Stimulated activated CD4-positive, alpha-beta T cell treated with anti-CD3 and anti-CD28 coated beads, Interleukin-1b, Interleukin-23, amount 100 ng/mL, for 4 hours (primary cell): ENCODE measurements around the gene IL17RB.

Experiments used
- DNase-seq, 2 donors: peaks; one replicate each; pipeline ENCODE4 v3.0.0-alpha.2; 2020; ENCODE audit warnings: low read depth in 2 of 2

Gene IL17RB

DNA sequence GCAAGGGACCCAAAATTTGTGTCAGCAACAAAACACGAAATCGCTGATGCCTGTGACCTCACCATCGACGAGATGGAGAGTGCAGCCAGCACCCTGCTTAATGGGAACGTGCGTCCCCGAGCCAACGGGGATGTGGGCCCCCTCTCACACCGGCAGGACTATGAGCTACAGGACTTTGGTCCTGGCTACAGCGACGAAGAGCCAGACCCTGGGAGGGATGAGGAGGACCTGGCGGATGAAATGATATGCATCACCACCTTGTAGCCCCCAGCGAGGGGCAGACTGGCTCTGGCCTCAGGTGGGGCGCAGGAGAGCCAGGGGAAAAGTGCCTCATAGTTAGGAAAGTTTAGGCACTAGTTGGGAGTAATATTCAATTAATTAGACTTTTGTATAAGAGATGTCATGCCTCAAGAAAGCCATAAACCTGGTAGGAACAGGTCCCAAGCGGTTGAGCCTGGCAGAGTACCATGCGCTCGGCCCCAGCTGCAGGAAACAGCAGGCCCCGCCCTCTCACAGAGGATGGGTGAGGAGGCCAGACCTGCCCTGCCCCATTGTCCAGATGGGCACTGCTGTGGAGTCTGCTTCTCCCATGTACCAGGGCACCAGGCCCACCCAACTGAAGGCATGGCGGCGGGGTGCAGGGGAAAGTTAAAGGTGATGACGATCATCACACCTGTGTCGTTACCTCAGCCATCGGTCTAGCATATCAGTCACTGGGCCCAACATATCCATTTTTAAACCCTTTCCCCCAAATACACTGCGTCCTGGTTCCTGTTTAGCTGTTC, 35.0 kb upstream of the IL17RB start:
- no peak for DNase-seq

DNA sequence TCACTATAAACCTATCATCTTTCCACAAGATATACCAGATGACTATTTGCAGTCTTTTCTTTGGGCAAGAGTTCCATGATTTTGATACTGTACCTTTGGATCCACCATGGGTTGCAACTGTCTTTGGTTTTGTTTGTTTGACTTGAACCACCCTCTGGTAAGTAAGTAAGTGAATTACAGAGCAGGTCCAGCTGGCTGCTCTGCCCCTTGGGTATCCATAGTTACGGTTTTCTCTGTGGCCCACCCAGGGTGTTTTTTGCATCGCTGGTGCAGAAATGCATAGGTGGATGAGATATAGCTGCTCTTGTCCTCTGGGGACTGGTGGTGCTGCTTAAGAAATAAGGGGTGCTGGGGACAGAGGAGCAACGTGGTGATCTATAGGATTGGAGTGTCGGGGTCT, 33.9 kb upstream of the IL17RB start:
- DNase-seq: no peak

DNA sequence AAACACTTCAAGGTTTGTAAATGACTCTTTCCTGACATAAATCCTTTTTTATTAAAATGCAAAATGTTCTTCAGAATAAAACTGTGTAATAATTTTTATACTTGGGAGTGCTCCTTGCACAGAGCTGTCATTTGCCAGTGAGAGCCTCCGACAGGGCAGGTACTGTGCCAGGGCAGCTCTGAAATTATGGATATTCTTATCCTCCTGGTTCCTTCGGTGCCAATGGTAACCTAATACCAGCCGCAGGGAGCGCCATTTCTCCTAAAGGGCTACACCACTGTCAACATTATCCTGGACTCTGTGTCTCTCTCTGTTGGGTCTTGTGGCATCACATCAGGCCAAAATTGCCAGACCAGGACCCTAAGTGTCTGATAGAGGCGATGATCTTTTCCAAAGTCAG, 33.1 kb upstream of the IL17RB start:
- DNase-seq: no peak

DNA sequence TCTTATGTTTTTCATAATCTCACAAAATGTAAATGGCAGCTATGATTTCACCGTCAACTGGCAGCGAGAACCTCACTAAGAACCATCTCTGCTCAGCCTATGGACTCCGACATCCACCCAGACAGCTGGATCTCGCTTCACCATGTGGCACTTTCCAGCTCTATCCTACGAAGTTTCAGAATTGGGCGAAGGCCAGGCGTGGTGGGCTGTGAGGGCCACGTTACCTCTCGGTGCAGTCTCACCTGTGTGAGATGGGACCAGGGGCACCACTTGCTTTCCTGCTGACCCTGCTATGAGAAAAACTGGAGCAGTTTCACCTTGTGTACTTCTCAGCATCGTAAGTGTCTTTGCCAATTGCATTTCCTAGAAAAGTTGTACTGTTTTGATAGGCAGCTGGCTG, 32.5 kb upstream of the IL17RB start:
- DNase-seq: no peak

DNA sequence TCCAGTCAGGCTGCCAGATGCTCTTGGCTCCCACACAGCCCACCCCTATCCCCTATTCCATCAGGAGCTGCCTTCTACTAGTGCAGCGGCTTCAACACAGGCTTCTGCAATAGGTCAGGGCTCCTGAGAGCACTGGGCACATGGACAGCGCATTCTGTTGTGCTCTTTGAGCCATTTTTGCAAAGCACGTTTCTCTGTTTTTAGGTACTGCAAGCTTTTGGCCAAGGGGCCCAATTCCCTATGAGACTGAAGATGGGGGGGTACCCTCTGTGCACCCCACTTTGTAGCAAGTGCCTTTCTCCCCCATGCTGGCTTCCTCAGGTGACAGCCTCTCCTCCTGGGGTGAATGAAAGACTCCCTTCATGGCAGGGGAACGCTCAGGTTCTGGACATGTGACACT, 31.3 kb upstream of the IL17RB start:
- no peak for DNase-seq

DNA sequence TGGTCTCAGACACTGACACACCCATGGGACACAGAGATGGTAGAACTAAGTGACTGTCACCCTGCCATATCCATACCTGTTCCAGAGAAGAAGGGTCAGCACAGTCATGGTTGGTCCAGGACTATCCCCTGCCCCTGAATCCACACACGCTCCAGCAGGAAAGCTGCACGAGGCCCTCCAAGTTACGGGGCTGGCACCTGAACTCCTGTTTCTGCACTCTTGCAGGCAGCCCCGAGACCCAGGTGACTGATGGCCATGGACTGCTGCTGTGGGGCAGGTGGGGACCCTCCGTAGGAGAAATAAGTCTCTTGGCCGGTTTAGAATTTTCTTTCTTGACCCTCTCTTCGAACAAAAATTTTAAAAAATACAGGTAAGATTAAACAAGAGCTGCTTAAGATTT, 30.7 kb upstream of the IL17RB start:
- no peak for DNase-seq

DNA sequence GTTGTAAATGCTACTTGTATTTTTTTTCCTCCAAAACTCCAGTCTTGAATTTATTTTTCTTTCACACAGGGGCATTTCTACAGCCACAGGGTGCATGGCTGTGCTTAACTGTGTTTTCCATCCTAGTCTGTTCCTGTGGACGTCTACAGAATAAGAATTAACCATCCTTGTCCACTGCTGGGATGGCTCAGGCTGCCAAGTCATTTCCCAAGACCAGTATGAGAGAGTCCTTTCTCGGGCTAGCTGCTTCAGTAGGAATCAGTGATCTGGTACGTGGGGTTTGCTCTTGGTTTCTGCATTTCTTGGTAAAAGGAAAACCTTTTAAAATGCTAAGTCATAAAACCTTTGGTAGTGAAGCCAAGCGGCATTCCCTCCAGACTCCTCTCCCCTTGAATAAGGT, 29.9 kb upstream of the IL17RB start:
- no peak for DNase-seq

DNA sequence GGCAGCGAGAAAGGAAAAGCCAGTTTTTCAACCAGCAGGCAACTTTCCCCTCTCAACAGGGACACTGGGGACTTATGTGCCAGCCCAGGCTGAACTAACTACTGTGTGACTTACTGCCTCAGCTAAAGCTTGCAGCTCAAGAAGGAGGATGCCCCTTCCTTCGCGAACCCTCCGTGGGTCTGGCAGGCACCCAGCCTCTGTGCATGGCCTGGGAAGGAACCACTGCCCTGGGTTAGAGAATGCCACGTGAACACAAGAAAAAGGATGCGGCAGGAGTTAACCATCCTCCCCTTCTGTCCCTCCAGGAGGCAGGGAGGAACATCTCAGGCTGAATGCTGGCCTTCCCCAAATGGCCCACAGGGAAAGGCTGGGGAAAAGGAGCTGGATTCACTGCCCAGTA, 29.2 kb upstream of the IL17RB start:
- DNase-seq: no peak

DNA sequence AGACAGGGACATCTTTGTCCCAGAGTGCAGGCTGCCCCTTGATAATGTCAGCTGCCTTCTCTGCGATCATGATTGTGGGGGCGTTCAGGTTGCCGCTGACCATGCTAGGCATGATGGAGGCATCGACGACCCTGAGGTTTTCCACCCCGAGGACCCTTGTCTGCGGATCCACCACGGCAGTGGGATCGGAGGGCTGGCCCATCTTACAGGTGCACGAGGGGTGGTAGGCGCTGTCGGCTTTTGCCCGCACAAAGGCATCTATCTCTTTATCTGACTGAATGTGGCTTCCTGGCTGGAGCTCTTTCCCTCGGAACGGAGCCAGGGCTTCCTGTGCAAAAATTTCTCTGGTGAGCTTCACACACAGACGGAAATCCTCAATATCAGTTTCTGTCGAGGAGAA, 28.6 kb upstream of the IL17RB start:
- DNase-seq: no peak

DNA sequence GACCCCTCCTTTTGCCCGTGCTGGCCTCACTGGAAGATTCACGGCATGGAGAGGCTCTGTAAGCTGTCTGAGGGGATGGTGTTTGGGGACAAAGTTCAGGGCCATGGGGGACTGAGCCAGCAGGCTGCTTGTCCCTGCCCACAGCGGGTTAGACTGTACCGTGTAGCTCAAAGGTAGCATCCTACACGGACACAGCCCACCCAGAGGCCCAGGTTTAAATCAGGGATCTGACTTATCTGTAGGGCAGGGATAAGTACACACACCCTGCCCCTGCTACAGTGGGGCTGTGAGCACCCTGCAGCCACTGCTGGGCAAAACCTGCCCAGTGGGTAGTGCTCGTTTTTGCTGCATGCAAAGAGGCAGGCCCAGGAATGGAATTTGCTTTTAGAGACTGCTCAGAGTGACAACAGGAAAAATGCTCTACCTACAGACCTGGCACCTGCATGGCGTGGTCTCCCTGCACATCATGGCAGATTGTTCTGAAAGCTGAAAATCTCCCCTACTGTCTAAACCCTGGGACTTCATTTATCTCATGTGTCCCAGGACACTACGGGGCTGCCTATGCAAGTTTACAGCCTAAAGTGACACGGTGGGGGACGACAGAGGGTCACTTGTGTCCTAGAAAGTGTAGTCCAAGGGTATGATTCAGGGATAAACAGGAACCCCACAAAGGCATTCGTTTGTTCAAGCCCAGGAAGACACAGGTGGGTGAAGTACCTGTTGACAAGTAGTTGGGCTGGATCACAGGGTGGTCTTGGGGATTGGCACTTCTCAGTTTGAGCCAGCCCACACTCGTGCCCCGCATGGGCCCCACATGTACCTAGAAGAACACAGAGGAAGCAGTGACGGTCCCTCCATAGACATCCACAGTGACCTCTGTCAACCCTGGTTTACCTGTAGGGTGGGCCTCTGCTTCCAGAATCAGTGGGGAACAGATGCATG, 27.9 kb upstream of the IL17RB start:
- DNase-seq: no peak

DNA sequence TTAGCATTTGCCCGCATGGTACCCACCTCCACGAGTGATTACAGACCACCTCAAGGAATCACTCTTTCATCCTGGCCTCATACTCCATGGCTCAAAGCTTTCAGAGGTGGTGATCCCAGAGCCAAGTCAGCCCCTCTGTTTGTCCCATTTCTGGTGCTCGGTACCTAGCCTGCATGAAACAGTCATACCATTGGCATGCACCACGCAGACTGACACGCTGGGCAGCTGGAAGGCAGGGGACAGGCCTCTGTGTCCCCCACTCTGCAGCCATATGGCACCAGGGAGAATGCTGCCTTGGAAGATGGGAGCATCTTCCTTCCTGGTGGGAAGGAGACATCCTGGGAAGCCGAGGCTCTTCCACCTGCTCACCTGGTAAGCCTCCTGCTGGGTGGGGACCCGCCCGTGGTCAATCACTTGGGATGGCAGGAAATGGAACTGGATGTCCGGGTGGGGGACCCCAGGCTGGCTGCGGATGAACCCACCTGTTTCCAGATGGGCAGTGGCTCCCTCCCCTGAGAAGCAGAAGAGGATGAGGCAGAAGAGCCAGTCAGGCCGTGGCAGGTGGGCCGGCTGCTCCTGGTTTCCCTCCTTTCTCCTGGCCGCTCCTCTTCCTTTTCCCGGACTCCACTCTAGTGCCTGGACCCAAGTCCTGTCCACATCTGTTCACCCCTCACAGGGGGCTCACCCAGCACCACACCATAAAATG, 27.1 kb upstream of the IL17RB start:
- no peak for DNase-seq

DNA sequence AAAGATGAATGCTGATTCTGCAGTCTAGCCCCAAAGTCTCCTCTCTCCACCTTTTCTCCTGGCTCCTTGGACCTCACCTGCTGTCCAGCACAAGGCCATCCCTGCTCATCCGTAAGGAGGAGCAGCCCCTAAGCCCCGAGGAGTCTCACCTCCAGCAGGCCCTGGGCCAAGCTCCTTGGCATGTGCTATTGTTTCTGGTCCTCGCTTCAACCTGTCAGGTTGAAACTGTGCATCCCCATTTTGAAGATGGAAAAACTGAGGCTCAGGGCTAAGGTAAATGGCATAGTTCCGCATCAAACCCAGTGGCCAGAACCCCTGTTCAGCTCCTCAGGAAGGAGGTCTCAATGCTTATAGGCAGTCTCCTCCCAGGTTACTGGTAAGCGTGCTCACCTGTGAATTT, 26.3 kb upstream of the IL17RB start:
- no peak for DNase-seq

DNA sequence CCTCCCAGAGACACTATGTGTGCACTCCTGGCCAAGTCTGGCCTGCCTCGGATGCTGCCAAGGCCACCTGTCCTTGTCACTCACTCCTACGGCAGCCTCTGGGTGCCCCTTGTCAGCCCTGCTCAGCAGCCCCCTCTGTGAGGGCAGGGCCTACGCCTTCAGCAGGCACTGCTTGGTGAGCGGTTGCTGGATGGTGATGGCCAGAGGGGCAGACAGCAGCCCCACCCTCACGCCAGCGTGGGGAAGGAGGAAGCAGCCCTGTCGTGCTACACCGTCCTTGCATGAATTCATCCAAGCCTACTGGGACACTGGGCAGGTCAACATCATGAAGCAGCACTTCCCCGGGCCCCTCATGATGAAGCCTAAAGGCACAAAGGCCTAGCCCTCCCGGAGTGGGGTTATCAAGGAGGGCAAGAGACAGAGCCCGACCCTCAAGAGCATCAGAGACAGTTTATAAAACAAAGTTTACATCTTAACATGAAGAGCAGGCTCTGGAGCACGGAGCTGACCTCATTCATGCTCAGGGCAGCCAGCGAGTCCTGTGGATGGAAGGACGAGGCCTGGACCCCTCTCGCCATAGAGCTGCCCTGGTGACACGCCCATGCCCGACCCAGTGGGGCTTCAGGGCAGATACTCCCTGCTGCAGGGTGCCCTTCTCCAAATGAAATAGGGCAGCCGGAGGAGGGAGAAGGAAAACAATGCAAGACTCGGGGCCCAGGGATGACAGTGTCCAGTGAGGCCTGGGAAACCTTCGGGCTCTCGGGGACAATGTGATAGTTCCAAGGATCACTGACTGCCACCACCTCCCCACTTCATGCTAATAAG, 25.4 kb upstream of the IL17RB start:
- DNase-seq: no peak

DNA sequence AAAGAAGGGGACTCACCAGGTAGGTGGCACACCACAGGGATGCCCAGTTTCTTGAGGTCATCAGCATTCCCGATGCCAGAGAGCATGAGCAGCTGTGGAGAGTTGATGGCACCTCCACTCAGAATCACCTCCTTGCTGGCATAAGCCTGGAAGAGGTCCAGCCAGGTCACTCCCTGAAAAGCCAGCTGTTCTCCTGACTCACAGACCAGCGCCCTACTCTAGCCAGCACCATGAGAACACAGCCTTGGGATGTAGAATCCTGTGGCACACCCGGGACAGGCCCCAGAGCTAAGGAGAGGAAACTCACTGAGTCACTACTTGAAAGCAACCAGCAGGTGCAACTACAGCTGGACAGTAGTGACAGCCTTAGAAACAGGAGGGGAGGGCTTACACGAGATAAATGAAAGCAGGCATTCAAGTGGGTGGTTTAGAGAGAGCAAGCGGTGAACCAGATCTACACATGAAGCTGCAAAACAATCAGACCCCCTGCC, 24.7 kb upstream of the IL17RB start:
- DNase-seq: no peak

DNA sequence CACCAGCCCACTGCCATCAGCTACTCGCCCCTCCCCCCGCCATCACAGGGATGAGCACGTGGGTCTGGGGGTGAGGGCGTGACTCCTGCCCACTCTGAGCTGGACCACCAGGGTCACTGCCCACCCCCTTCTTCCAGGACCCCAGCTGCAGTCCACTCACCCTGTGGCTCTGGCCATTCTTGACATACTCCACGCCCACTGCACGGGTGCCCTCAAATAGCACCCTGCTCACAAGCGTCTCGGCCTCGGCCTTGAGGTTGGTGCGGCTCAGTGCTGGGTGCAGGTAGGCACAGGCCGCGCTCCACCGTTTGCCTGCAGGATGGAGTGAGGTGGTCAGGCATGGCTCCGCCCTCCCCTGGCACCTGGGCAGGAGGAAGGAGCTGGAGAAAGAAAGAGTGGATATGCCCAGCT, 24.0 kb upstream of the IL17RB start:
- DNase-seq: no peak

DNA sequence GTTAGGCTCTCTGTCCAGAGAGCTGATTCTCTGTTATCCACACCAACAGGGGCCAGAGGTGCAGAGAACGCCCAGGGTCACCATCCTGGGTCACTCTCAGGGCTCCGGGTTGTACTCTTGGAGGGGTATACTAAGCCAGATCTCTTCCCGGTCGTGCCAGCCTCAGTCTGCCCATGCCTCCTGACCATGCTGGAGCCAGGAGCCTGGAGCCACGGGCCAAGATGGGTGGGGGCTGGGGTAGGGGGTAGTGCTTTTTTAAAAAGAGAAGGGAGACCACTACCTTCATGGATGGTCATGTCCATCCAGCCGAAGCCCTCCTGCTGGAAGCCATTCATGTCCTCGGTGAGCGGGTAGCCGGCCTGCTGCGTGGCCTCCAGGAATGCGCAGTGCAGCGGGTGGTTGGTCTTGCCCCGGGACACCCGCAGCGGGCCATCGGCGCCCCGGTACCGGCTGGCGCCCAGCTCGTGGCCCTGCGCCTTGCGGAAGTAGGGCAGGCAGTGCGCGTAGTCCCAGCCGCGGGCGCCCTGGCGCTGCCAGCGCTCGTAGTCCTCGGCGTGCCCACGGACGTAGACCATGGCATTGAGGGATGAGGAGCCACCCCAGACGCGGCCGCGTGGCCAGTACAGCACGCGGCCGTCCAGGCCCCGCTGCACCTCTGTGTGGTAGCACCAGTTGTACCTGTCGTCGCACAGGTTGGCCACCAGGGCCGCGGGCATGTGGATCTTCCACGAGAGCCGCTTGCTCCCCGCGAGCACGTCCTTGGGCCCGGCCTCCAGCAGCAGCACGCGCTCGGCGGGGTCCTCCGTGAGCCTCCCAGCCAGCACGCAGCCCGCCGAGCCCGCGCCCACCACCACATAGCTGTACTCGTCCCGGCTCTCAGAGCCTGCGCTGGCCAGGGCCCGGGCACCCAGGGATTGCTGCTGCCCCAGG, 23.1 kb upstream of the IL17RB start:
- no peak for DNase-seq

DNA sequence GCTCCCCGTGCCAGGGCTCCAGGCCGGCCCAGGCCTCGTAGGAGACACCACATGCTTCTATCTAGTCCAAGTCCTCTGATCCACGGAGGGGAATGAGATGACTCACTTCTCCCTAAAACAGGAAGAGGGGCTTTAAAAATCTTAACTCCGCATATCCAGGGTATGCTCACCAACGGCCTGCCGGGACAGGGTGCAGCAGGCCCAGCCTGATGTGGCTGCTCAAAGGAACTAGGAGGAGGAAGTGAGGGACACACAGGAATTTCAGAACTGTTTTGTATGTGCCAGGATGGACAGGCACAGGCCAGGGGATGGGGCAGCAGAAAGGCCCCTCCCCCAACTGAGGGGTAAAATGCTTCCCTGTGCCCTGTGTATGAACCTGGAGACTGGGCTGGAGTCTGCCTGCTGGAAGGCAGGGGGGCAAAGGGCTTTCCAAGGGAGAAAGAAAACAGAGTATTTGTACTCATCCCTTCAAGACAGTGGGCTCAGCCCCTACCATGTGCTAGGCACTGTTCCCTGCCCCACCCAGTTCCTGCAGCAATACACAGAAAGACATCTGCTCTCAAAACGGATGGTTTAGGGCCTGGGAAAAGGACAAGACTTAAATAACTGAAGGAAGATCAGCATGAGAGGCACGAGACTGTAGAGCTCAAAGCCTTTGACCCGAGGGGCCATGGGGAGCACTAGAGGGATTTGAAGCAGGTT, 22.3 kb upstream of the IL17RB start:
- no peak for DNase-seq

DNA sequence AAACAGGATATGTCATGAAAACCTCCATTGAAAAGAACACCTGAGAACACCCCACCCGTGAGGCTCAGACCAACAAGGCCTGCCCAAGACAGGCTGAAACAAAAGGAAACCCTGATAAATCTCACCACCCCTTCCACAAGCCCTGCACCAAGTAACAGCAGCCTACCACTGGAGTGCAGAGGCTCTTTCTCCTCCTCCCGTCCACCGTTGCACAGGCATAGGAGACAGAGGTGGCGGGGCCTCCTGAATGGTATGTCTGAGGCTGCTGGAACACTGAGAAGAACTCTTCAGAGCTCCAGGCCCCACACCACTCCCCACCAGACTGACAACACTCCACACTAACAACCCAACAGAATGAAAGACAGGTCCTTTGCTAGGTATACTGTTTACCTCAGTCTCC, 21.6 kb upstream of the IL17RB start:
- DNase-seq: no peak

DNA sequence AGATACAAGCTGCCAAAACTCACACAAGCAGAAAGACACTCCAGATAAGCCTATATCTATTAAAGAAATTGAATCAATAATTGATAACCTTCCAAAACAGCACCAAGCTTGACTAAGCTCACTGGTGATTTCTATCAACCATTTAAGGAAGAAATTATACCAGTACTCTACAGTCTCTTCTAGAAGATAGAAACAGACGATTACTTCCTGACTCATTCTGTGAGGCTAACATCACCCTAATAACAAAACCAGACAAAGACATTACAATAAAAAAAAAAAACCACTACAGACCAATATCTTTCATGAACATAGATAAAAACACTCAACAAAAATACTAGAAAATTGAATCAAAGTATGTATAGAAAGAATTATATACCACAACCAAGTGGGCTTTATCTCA, 20.3 kb upstream of the IL17RB start:
- no peak for DNase-seq

DNA sequence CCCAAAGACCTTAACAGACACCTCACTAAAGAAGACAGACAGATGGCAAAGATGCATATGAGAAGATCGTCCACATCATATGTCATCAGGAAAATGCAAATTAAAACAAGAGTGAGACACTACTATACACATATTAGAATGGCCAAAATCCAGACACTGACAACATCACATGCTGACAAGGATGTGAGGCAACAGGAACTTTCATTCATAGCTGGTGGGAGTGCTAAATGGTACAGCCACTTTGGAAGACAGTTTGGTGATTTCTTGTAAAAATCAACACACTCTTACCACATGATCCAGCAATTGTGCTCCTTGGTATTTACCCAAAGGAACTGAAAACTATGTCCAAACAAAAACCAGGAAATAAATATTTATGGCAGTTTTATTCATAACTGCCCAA, 17.8 kb upstream of the IL17RB start:
- DNase-seq: no peak
